Endothelial cell of umbilical vein (primary cell): ENCODE measurements around the gene EHD3. TPM values are rescaled to one million over a fixed set of nuclear protein-coding genes. Genes with fewer than 3 reads are reported as not detected.

ENCODE experiments used
- BruUV-seq: library from RNA; stranded (reverse); fragments of 400-500 nt; replicated peaks from 2 replicates; lab custom pipeline; 2021; lab: Mats Ljungman, UMichigan
- CTCF ChIA-PET: fragments of 300-600, 350-600 bp; sonication (Branson Sonifier 250); formaldehyde crosslinking; loops from one replicate; lab custom pipeline; 2021; ENCODE audit warnings: antibody characterized with exemption, inconsistent platforms; lab: Charles Lee
- POLR2A ChIA-PET: fragments of 300-600, 350-600 bp; sonication (Branson Sonifier 250); formaldehyde crosslinking; loops from one replicate; lab custom pipeline; 2021; ENCODE audit warnings: antibody characterized with exemption, inconsistent platforms; lab: Charles Lee
- DNase-seq: peaks from one replicate; pipeline ENCODE4 v3.0.0-alpha.2; 2011; ENCODE audit warnings: low read depth, low spot score
- FAIRE-seq: peaks from 2 replicates; lab custom pipeline; 2011; peaks lifted over from hg19 to GRCh38; lab: Jason Lieb, UNC
- H2AFZ ChIP-seq: 2 replicates; pipeline ENCODE4 v1.6.0; 2012; ENCODE audit warnings: low read depth, low read length, control low read depth, inconsistent platforms
- H3K27ac ChIP-seq: 2 replicates; pipeline ENCODE4 v1.5.1; 2011; ENCODE audit warnings: low read depth, mild to moderate bottlenecking, control low read depth, low read length, moderate library complexity; ENCODE audit not compliant: insufficient read depth
- H3K27me3 ChIP-seq, 2 experiments: 2 replicates each; pipeline versions ENCODE4 v1.6.0 to v1.6.1; 2011; ENCODE audit warnings: low read length in 2 of 2, mixed read lengths in 1 of 2; ENCODE audit not compliant: control insufficient read depth in 2 of 2, insufficient read depth in 2 of 2
- H3K36me3 ChIP-seq, 2 experiments: 2 replicates in 1 of 2; 3 replicates in 1 of 2; pipeline ENCODE4 v1.5.1; 2011; ENCODE audit warnings: low read length in 2 of 2, mild to moderate bottlenecking in 1 of 2, moderate library complexity in 1 of 2; ENCODE audit not compliant: control insufficient read depth in 2 of 2, insufficient read depth in 2 of 2; ENCODE audit errors: extremely low read depth in 1 of 2
- H3K4me1 ChIP-seq: 3 replicates; pipeline ENCODE4 v1.5.1; 2011; ENCODE audit warnings: mild to moderate bottlenecking, low read length; ENCODE audit not compliant: control insufficient read depth, insufficient read depth; ENCODE audit errors: extremely low read depth
- H3K4me2 ChIP-seq: 2 replicates; pipeline ENCODE4 v1.6.1; 2011; ENCODE audit warnings: low read length, control low read depth, mixed read lengths; ENCODE audit not compliant: insufficient read depth
- H3K4me3 ChIP-seq, 3 experiments: fragments of 200-600 bp in 1 of 3; sonication (generic), shearing (Covaris generic) in 1 of 3; replicated peaks in 1 of 3; 2 replicates each; pipeline ENCODE4 v1.5.1; 2011 to 2016; ENCODE audit warnings: control low read depth in 3 of 3, low read length in 3 of 3, mild to moderate bottlenecking in 2 of 3, inconsistent platforms in 1 of 3, low read depth in 1 of 3, moderate library complexity in 1 of 3; ENCODE audit not compliant: insufficient read depth in 1 of 3
- H3K79me2 ChIP-seq: 2 replicates; pipeline ENCODE4 v1.6.0; 2012; ENCODE audit warnings: low read length, inconsistent platforms; ENCODE audit not compliant: control insufficient read depth, insufficient read depth
- H3K9ac ChIP-seq: replicated peaks from 2 replicates; pipeline ENCODE3; 2011; ENCODE audit warnings: low read length, control low read depth; ENCODE audit not compliant: insufficient read depth; ENCODE audit errors: extremely low read depth
- H3K9me1 ChIP-seq: replicated peaks from 3 replicates; pipeline ENCODE4 v1.6.0; 2011; ENCODE audit warnings: mild to moderate bottlenecking, low read length; ENCODE audit not compliant: control insufficient read depth, insufficient read depth; ENCODE audit errors: extremely low read depth
- H3K9me3 ChIP-seq: replicated peaks from 2 replicates; pipeline ENCODE4 v1.5.1; 2012; ENCODE audit warnings: low read length, inconsistent platforms; ENCODE audit not compliant: control insufficient read depth, insufficient read depth
- H4K20me1 ChIP-seq: replicated peaks from 2 replicates; pipeline ENCODE3; 2011; ENCODE audit warnings: mild to moderate bottlenecking, low read length; ENCODE audit not compliant: control insufficient read depth, insufficient read depth; ENCODE audit errors: extremely low read depth
- CTCF ChIP-seq, 2 donors: IDR thresholded peaks; 1 replicate in 1 of 2; 2 replicates in 1 of 2; pipeline ENCODE4 v1.5.1; 2011; ENCODE audit warnings: low read length in 2 of 2, mild to moderate bottlenecking in 2 of 2, moderate library complexity in 2 of 2, control low read depth in 1 of 2, inconsistent platforms in 1 of 2, low read depth in 1 of 2; ENCODE audit not compliant: insufficient read depth in 1 of 2; ENCODE audit errors: extremely low read depth in 1 of 2
- EZH2 ChIP-seq: IDR thresholded peaks from 2 replicates; pipeline ENCODE4 v1.6.1; 2012; ENCODE audit warnings: borderline replicate concordance, low read depth, mild to moderate bottlenecking, moderate library complexity, low read length, inconsistent platforms; ENCODE audit not compliant: severe bottlenecking
- FOS ChIP-seq: IDR thresholded peaks from 2 replicates; pipeline ENCODE4 v1.6.1; 2011; ENCODE audit warnings: mild to moderate bottlenecking, low read length, moderate library complexity, borderline replicate concordance; ENCODE audit not compliant: insufficient read depth
- GATA2 ChIP-seq: IDR thresholded peaks from 2 replicates; pipeline ENCODE4 v1.7.0; 2011; ENCODE audit warnings: low read depth, mild to moderate bottlenecking, moderate library complexity, mixed read lengths, low read length; ENCODE audit not compliant: insufficient read length, insufficient read depth
- JUN ChIP-seq: IDR thresholded peaks from 2 replicates; pipeline ENCODE4 v1.6.1; 2011; ENCODE audit warnings: borderline replicate concordance, low read depth; ENCODE audit not compliant: insufficient read length, insufficient read depth
- MYC ChIP-seq: IDR thresholded peaks from one replicate; pipeline ENCODE4 v1.6.1; 2011; ENCODE audit warnings: mild to moderate bottlenecking, low read depth, low read length
- POLR2A ChIP-seq: IDR thresholded peaks from 2 replicates; pipeline ENCODE4 v1.6.1; 2012; ENCODE audit warnings: low read depth, mild to moderate bottlenecking, control low read depth, low read length
- POLR2AphosphoS5 ChIP-seq: IDR thresholded peaks from 2 replicates; pipeline ENCODE4 v1.6.1; 2012; ENCODE audit warnings: low read depth, mild to moderate bottlenecking, control low read depth, low read length, moderate library complexity; ENCODE audit not compliant: insufficient read depth
- dilution Hi-C: fragments of 300-500 bp; cut with MboI; formaldehyde crosslinking; loops from one replicate; pipeline ENCODE4 v1.15.0; 2019; ENCODE audit warnings: low sequenced_read_pairs; ENCODE audit not compliant: extremely low pct_ligation_motif_present
- intact Hi-C: fragments of 100-400 bp; cut with micrococcal nuclease; formaldehyde crosslinking; loops from one replicate; pipeline ENCODE4 v1.10.0; 2022
- polyA plus RNA-seq, 4 experiments: library from polyadenylated mRNA; depleted of rRNA in 3 of 4; stranded (reverse) in 3 of 4; unstranded in 1 of 4; fragments of >200 nt; gene quantifications; 2 replicates each; pipeline versions ENCODE4 v1.2.1 to v1.2.3, GENCODE V29; 2011 to 2012; ENCODE audit warnings: missing spikeins in 1 of 4
- total RNA-seq: library from RNA; stranded (reverse); gene quantifications from 2 replicates; pipeline ENCODE4 v1.2.3, GENCODE V29; 2021
- TF ChIP-seq, protein P1 (sequence below): IDR thresholded peaks from 2 replicates; pipeline ENCODE4 v1.6.1; 2011; ENCODE audit not compliant: insufficient read depth, insufficient read length

EHD3 gene
- total and polyA plus RNA-seq, 2 donors (not counting 3 experiments of a cell fraction or from before 2014, with no cell fraction given), result 6.5 to 12.1 TPM

GRCh38 chr2:31223026-31223425, 10.9 kb upstream of the EHD3 start:
- Histone ChIP-seq H4K20me1 (no peaks in the 10 kb centered on the region), H2AFZ (no peak overlapping the region), H3K4me1 (no peaks in the 10 kb centered on the region), H3K9me1 (no peaks in the 10 kb centered on the region), H3K4me3 (no peak overlapping the region), H3K36me3 (no peaks in the 10 kb centered on the region), H3K27ac (no peak overlapping the region), H3K79me2 (no peaks in the 10 kb centered on the region), H3K27me3 (no peaks in the 10 kb centered on the region), H3K9ac (no peak overlapping the region), H3K4me2 (no peak overlapping the region), H3K9me3 (no peaks in the 10 kb centered on the region)
- ChIA-PET CTCF (no interaction called here), POLR2A (no interaction called here)
- dilution Hi-C loops (no loop called here), intact Hi-C loops (no loop called here)
- TF ChIP-seq, protein P1, sequence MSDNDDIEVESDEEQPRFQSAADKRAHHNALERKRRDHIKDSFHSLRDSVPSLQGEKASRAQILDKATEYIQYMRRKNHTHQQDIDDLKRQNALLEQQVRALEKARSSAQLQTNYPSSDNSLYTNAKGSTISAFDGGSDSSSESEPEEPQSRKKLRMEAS, result no peak
- TF ChIP-seq EZH2 (no peak), MYC (no peak)
- no peak for DNase-seq
- FAIRE-seq, result no peak
- no TSS peak for BruUV-seq

GRCh38 chr2:31223749-31224148, 10.2 kb upstream of the EHD3 start:
- Histone ChIP-seq H3K27ac (no peak overlapping the region), H2AFZ (no peak overlapping the region), H3K36me3 (no peaks in the 10 kb centered on the region), H3K4me1 (no peaks in the 10 kb centered on the region), H3K9ac (no peak overlapping the region), H3K79me2 (no peaks in the 10 kb centered on the region), H3K27me3 (no peaks in the 10 kb centered on the region), H3K4me2 (no peak overlapping the region), H3K9me3 (no peaks in the 10 kb centered on the region), H3K9me1 (no peaks in the 10 kb centered on the region), H3K4me3 (no peak overlapping the region), H4K20me1 (no peaks in the 10 kb centered on the region)
- FAIRE-seq (no peak), DNase-seq (no peak)
- TF ChIP-seq MYC (no peak), CTCF (IDR thresholded peaks at IDR 0.05; ENCODE audit: extremely low read depth in 1 of 2, insufficient read depth in 1 of 2, low read depth in 1 of 2, low read length in 2 of 2) (no peak), GATA2 (no peak), POLR2AphosphoS5 (no peak), FOS (no peak), EZH2 (no peak), POLR2A (no peak), JUN (no peak)
- TF ChIP-seq, protein P1, result no peak
- ChIA-PET CTCF (no interaction called here), POLR2A (no interaction called here)
- intact Hi-C loops (no loop called here), dilution Hi-C loops (no loop called here)
- no TSS peak for BruUV-seq
